HG03175 (cell line): ENCODE data around the gene FARP1.
"Not testable (repeated sequence)": the region's sequence is repeated elsewhere in the genome, so short reads cannot be mapped to it uniquely, and the experiment has no call there.

Experiments
- ATAC-seq: cut with Tn5 transposase; IDR thresholded peaks from one replicate; pipeline ENCODE4 v1.9.1; 2021; ENCODE audit warnings: mild to moderate bottlenecking, moderate library complexity; ENCODE audit not compliant: unreplicated experiment

The FARP1 gene

DNA sequence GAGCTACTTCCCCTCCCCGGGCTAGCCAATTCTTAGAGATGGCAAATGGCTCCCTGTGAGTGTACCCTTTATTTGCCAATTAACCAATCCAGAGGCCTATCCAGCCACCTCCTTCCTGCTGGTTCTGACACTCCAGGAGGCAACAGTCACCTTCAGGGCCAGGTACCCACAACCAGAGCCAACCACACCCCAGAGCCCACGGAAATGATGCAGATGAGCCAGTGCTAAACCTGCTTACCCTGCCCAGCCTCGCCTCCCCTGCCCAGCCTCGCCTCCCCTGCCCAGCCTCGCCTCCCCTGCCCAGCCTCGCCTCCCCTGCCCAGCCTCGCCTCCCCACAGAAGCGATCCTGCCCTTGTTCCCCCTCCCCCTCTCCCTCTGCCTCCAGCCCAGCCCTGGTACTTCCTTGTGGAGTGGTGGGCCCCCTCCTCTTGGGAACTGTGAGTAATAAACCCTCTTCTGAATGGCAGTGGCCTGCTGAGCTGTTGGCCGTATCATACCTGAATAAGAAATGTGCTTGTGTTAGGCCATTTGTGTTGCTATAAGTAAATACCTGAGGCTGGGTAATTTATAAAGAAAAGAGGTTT lies 207.9 kb downstream of the FARP1 start:
- no peak for ATAC-seq

DNA sequence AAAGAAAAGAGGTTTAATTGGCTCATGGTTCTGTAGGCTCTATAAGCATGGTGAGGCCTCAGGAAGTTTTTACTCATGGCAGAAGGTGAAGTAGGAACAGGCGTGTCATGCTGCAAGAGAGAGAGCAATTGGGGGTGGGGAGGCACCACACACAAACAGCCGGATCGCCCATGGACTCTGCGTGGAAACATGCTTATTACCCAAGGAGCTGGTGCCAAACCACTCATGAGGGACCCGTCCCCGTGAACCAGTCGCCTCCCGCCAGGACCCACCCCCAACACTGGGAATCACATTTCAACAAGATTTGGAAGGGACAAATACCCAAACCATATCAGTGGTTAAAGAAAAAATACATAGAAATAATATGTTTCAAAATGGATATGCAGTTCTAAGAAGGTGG lies 208.7 kb downstream of the FARP1 start:
- no peak for ATAC-seq

DNA sequence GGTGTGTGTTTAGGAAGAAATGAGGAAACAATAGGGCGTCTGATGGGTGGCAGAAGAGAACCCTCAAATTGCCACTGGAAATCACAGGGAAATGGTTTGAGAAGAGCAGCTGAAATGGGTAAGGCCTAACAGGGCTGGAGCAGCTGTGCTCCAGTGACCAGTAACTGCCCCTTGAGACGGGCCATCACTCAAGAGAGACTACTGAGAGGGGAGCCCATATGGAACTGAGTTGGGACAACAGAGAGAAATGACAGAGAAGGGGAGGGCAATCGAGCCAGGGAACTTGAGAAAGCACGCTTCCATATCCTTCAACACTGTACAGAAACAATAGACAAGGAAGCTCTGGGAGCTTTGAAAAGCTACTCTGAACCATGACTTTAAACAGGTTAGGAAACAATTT lies 209.3 kb downstream of the FARP1 start:
- ATAC-seq = no peak

DNA sequence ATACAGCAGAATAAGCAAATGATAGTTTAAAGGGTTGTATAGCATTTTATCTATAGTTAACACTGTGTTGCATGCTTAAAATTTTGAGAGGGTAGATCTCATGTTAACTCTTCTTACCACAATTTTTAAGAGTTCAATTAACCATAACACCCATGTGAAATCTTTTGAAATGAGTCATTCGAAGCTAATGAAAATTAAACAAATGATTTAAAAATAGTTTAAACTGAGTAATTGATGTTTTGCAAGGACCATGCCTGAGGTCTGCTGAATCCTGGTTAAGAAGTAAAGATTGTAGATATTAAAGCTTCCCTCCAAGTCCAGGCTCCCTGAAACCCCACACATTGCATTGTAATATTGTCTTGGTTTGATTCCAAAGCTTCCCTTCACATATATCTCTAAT lies 210.9 kb downstream of the FARP1 start:
- ATAC-seq = no peak

DNA sequence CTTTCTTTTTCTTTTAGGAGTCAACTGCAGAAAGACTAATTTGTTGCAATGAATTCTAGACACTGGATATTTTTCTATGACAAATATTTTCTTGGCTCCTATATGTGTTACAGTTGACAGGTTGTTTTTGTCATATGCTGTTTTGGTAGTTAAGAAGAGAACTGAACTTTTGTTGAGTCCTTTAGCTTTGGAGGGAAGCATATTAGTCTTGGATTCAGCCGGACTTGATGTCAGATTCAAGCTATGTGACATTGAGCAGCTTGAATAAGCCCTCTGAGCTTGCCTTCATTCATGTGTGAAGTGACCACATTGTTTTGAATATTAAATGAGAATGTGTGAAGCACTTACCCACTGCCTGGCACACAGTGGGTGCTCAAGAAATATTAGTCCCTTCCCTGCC lies 216.0 kb downstream of the FARP1 start:
- no peak for ATAC-seq

DNA sequence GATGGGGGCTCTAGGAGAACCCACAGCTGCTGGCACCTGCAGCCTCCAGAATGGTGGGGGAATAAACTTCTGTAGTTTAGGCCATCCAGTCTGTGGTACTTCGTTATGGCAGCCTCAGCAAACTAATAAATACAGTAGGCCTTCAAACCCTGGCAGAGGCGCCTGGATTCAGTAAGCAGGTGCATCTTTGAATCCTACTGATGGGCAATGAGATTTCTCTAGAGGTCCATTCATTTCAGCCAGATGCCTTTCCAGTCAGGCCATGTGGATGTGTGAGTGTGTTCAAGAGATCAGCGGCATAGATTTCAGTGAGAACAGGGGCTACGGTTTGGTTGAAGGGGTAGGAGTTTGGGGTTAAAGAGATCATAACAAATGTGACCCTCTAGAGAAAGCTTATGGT lies 217.7 kb downstream of the FARP1 start:
- no peak for ATAC-seq

DNA sequence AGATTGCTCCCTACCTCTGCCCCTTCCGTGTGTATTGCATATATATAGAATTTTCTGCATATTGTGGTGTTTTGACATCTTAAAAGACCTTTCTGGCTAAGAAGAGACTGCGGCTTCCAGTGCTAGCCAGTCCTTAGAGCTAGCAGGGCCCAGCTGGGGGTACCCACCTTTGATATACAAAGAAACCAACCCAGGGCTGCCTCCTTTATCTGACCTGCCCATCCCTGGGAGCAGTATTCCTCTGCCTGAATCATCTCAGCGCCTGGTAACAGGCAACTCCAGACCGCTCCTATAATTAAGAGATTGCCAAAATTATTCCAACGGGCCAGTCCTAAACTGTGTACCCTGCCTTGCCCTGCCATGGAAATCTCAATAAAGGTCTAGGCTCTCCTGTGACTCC lies 220.4 kb downstream of the FARP1 start:
- no peak for ATAC-seq

DNA sequence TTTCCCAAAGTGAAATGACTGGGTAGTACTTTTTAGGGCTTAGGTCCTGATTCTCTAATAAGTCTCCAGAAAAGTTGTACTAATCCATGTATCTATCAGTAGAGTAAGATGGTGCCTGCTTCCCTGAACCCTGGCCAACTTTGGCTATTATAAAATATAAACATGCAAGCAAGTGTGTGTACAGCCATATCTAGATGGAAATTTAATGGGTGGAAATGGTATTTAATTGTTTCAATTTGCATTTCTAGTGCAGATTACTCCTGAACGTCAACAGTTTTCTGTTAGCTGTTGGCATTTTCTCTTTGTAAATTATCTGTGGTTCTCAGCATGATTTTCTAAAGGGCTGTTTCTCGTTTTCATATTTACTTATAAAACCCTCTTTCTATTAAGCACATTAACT lies 221.3 kb downstream of the FARP1 start:
- no peak for ATAC-seq

DNA sequence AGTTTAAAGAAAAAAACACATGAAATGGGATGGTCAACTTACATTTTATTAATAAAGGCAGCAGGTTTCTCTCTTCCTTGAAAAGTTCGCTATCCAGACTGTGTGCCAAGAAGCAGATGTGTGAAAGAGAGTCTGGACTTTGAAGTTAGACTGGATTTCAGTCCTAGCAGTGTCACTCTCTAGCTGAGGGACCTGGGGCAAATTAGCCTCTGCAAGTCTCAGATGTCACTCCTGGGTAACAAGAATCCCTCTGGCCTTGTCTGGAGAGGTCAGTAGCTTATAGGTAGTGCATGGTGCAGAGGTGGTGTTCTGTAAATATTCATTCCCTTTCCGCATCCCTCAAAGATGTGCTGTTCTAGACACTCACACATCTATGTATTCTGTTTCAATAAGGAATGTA lies 221.8 kb downstream of the FARP1 start:
- no peak for ATAC-seq

DNA sequence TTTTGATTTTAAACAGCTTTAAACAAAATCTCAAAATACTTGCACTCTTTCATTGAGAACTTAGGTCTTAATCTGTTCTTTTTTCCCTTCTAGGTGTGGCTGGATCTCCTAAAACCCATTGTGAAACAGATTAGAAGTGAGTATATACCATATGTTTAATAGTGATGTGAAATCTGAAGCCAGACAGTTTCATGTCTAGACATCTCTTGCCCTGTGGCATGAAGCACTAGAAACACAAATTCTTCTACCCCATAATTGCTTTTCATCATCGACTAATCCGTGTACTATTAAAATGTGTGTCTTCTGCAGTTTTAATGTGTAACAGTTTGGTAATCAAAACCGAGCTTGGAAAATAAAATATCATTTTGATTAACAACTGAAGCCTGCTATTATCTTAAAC lies 222.4 kb downstream of the FARP1 start:
- ATAC-seq = no peak

DNA sequence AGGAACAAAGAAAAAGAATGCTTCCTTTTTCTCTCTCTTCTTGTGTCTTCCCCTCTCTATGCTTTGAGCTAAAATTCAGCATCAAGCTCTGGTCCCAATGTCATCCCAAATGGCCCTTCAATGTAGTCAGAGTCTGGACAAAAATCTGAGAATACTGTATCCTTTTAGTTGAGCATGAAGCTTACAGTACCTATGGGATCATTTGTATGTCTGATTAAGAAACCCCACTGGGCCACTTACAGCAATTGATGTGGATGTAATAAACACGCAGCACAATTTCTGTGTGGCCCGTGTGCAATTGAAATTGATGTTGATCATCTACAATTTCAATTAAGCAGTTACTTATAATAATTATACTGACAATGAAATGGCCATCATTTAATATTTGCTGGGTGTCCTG lies 223.1 kb downstream of the FARP1 start:
- ATAC-seq = no peak

DNA sequence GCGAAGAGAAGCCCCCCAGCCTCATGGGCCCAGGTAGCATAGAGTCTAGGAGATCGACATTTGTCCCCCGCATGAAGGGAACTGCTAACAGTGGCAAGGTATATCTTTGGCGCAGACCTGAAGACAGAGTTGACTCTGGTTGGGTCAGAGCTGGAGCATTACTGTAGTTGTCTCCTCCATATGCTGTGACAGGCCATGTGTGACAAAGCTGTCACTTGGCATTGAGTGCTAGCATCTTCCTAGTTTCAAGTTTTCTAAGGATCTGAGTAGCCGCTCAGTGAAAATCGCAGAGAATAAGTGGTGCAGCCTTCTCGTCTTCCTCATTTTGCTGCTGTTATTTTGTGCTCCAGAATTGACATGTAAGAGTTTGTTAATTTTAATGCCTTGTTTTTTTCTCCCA lies 223.5 kb downstream of the FARP1 start:
- ATAC-seq = no peak

DNA sequence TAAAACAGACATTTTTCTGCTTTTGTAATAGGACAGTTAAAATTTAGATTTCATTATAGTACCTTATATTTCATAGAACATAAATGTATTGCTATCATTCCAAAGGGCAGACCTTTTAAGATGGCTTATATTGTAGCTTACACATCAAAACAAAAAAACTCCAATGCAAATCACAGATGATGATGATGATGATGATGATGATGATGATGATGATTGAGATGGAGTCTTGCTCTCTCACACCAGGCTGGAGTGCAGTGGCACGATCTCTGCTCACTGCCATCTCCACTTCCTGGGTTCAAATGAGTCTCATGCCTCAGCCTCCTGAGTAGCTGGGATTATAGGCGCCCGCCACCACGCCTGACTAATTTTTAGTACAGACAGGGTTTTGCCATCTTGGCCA lies 224.1 kb downstream of the FARP1 start:
- ATAC-seq = no peak

DNA sequence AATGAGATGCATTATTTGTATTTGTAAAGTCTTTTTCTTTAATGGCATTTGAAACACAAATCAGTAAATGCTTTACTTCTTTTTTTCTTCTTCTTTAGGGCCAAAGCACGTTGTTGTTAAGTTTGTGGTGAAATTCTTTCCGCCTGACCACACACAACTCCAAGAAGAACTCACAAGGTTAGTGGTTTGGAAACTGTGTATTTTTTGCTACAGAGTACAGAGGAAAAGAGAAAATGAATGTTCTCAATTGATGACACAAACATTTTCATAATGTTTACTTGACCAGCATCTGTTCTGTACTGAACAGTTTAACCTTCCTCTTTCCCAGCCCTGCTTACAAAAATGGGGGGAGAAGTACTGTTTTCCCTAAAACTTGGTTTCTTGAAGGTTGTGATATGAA lies 225.1 kb downstream of the FARP1 start:
- ATAC-seq = no peak

DNA sequence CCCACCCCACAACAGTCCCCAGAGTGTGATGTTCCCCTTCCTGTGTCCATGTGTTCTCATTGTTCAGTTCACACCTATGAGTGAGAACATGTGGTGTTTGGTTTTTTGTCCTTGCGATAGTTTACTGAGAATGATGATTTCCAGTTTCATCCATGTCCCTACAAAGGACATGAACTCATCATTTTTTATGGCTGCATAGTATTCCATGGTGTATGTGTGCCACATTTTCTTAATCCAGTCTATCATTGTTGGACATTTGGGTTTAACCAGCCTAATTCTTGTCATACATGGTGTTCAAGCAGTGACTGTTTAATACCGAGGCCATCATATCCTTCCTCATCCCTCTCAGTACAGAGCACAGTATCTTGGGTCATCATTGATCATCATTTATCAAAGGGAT lies 226.6 kb downstream of the FARP1 start:
- ATAC-seq = not testable (repeated sequence)

DNA sequence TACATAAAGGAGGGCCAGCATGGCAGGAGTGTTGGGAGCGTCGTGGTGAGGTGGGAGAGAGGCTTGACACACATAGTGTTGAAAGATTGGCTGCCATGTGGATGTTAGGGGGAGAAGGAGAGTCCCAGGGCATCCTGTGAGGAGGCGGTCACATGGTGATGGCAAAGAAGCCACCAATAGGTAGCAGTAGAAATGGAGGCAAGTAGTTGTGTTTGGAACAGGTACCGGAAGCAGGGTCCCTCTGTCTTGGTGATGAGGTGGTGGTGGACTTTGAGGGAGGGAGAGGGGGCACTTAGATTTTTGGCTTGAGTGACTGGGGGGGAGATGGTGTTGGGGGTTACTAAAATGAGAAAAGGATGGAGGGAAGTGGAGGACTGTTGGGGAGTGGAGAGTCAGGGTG lies 227.4 kb downstream of the FARP1 start:
- ATAC-seq = no peak

DNA sequence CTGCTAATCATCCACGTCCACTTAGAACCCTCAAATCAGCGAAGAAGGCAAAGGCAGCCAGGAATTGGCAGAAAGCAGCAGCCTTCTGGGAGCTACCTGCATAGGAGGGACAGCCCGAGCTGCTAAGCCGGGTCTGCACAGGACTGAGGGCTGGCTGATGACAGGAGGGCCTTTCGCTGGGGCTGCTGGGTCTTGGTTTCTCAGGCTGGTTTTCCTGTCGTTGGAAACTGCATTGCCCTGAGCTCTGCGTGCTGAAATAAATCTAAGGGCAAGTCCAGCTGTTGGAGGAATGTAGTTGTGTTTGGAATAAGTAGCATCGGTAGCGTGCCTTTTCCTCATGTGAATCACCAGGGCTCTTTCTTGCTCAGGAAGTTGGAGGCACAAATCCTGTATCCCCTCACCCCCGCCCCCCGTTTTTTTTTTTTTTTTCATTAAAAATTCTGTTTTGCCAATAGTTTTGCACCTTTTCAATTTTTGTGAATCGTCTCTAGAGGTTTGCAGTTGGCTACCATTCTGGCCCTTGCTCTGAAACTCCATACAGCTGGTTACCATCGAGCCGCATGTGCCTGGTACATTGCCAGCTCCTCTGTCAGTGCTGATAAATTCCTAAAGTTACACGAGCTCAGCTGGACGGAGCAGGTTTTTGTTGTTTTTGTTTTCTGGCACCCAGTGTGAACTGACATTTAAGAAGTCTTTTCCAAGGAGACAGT lies 228.1 kb downstream of the FARP1 start:
- ATAC-seq = no peak

DNA sequence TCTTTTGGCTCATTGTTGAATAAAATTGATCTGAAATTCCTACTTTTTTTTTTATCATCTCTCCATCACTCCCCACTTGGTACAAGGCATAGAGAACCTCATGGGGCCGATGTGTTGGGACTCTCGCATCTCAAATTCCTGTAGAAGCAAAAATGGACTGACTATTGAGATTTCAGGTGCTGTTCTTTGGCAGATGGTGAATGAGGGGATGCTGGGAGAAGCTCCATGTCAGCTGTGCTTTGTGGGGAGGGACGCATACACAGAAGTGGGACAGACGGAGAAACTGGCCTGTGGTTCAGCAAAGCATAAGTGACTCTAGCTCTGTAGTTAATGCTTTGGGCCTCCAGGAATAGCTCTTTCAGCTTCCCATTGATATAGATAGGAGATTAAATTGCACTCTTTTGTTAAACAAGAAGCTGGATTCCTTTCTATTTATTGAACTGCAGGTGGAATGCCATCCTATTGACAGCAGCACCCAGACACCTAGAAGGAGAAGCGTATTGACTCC lies 228.7 kb downstream of the FARP1 start:
- no peak for ATAC-seq

DNA sequence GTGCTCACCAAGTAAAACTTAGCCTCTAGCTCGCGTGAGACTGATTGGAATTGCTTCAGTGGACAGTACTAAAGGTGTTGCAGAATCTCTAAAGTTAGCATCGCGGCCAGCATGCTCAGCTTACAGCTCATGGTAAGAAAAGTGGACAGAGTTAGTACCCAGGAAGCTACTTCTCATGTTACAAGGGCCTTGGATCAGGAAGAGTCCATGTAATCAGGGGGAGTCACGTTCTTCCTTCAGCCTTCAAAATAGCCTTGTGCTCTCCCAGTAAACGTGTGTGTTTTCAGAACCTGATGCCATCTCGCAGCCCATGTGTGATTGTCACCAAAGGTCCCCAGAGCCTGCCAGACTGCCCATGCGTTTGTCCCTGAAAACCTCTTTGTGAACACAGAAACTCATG lies 230.0 kb downstream of the FARP1 start:
- no peak for ATAC-seq

DNA sequence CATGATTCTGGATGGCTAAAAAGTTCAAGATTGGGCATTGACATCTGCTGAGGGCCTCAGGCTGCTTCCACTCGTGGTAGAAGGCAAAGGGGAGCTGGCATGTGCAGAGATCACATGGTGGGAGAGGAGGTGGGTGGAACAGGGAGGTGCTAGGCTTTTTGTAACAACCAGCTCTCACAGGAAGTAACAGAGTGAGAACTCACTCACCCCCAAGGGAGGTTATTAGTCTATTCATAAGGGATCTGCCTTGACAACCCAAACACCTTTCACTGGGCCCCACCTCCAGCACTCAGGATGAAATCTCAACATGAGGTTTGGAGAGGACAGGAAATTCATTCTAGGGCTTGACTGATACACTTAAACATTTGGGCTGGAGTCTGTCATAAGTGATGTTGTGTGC lies 231.9 kb downstream of the FARP1 start:
- ATAC-seq = peak; percentile 45

DNA sequence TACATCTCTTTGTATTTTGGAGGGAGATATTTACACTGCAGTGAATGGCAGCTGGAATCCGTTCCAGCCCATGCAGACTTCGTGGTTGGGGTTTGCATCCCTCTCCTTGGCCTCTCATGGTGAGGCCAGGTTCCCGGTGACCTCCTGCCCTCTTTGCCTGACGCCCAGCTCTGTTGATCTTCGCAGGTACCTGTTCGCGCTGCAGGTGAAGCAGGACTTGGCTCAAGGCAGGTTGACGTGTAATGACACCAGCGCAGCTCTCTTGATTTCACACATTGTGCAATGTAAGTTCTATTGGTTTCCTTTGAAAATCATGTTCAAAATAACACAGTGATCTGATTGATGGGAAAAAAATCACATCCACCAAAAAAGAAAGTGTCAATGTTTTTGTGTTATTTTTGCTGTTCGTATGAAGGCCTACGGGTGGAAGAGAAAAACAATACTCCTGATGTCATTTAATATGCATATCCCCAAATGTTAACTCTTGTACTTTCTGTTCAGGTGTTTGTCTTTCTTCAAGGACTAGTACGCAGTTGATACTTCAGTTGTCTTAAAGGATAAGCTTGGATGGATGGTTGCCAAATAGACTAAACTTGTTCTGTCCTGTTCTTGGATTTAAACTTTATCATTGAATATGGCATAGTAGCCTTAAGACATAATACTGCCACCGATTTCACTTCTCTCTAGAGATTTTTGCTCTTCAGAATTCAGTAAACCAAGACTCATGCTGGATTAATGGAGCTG lies 234.9 kb downstream of the FARP1 start:
- ATAC-seq = no peak

DNA sequence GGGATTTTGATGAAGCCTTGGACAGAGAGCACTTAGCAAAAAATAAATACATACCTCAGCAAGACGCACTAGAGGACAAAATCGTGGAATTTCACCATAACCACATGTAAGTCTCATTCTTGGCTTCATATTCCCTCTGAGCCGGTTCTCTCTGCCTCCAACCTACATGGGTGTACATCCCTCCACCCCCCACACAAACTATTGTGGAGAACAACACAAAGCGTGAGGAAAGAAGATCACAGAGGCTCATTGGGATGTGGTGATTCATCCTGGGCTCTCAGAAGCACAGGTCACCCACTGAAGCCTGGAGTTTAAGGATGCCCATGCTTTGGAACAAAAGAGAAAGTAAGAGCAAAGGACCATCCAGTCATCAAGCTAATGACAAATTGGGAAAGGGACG lies 241.8 kb downstream of the FARP1 start:
- ATAC-seq = no peak
